ENCODE results near the gene ALDH9A1.

GRCh38 chr1:165641231-165641987 lies 57.0 kb downstream of the ALDH9A1 start:
- TF ChIP-seq CTBP1 (IDR thresholded peaks at IDR 0.05; ENCODE audit: borderline replicate concordance) (no peak), NFRKB (IDR thresholded peaks at IDR 0.05) (no peak), ZNF384 (IDR thresholded peaks at IDR 0.05) (no peak), L3MBTL2 (conservative IDR thresholded peaks at IDR 0.05) (no peak), ARNT (IDR thresholded peaks at IDR 0.05) (no peak), FOXM1 (IDR thresholded peaks at IDR 0.05; ENCODE audit: borderline replicate concordance) (no peak), FOXA1 (IDR thresholded peaks at IDR 0.05) (no peak)

Measured in HEK293T (cell line).